GM12878 (cell line): ENCODE measurements around the gene SHISAL2B. TPM values are rescaled to one million over a fixed set of nuclear protein-coding genes. Genes with fewer than 3 reads are reported as not detected.

Experiments used
- ATAC-seq: fragments of 200-7000 bp; cut with Tn5 transposase; 3 replicates; pipeline ENCODE4 v1.9.1; 2020; ENCODE audit warnings: mild to moderate bottlenecking, moderate library complexity
- BruUV-seq: library from RNA; stranded (reverse); fragments of 400-500 nt; replicated peaks from 2 replicates; lab custom pipeline; 2021; lab: Mats Ljungman, UMichigan
- CTCF ChIA-PET: fragments of 300-600 bp; sonication (Branson Sonifier 250); formaldehyde crosslinking; extraction: SDS; loops from one replicate; lab custom pipeline; 2021; ENCODE audit warnings: inconsistent platforms; lab: Yijun Ruan, JAX
- POLR2A ChIA-PET: fragments of 350-600 bp; formaldehyde crosslinking; extraction: SDS; loops from one replicate; lab custom pipeline; 2021; ENCODE audit warnings: inconsistent platforms; lab: Charles Lee
- RAD21 ChIA-PET: fragments of 300-600 bp; sonication (Branson Sonifier 250); formaldehyde crosslinking; loops from one replicate; lab custom pipeline; 2023; ENCODE audit warnings: antibody characterized with exemption; ENCODE audit not compliant: unreplicated experiment; lab: Charles Lee
- SMC1A ChIA-PET: fragments of 300-600 bp; sonication (Branson Sonifier 250); formaldehyde crosslinking; loops from one replicate; lab custom pipeline; 2023; ENCODE audit not compliant: unreplicated experiment, uncharacterized antibody; lab: Charles Lee
- DNase-seq: peaks from one replicate; pipeline ENCODE4 v3.0.0-alpha.2; 2011; ENCODE audit warnings: low read depth, low spot score
- FAIRE-seq: peaks from 3 replicates; lab custom pipeline; 2011; peaks lifted over from hg19 to GRCh38; lab: Jason Lieb, UNC
- H2AFZ ChIP-seq: 2 replicates; pipeline ENCODE4 v1.6.0; 2011; ENCODE audit warnings: low read depth, low read length, control low read depth; ENCODE audit not compliant: control insufficient read depth
- H3K27ac ChIP-seq: 2 replicates; pipeline ENCODE4 v1.5.1; 2011; ENCODE audit warnings: control low read depth; ENCODE audit not compliant: control insufficient read depth, insufficient read depth
- H3K27me3 ChIP-seq, 2 experiments: replicated peaks in 1 of 2; 2 replicates each; pipeline versions ENCODE4 v1.6.0 to v1.6.1; 2011; ENCODE audit warnings: low read length in 1 of 2; ENCODE audit not compliant: control insufficient read depth in 2 of 2, insufficient read depth in 2 of 2
- H3K36me3 ChIP-seq, 2 experiments: 2 replicates each; pipeline ENCODE4 v1.5.1; 2011; ENCODE audit warnings: low read length in 1 of 2; ENCODE audit not compliant: control insufficient read depth in 2 of 2, insufficient read depth in 2 of 2
- H3K4me1 ChIP-seq: 2 replicates; pipeline ENCODE4 v1.6.1; 2011; ENCODE audit warnings: mild to moderate bottlenecking, low read length, moderate library complexity, mixed read lengths; ENCODE audit not compliant: control insufficient read depth, insufficient read depth
- H3K4me2 ChIP-seq: 2 replicates; pipeline ENCODE4 v1.6.0; 2011; ENCODE audit warnings: control low read depth; ENCODE audit not compliant: control insufficient read depth, insufficient read depth
- H3K4me3 ChIP-seq: fragments of 200-600 bp; sonication (generic); 2 replicates; pipeline ENCODE4 v1.5.1; 2016
- H3K79me2 ChIP-seq: 2 replicates; pipeline ENCODE4 v1.6.0; 2011; ENCODE audit warnings: low read length; ENCODE audit not compliant: control insufficient read depth, insufficient read depth
- H3K9ac ChIP-seq: 2 replicates; pipeline ENCODE4 v1.8.0; 2011; ENCODE audit warnings: low read length, control low read depth, mixed read lengths; ENCODE audit not compliant: control insufficient read depth, insufficient read depth
- H3K9me3 ChIP-seq: replicated peaks from 3 replicates; pipeline ENCODE4 v1.5.1; 2011; ENCODE audit warnings: mild to moderate bottlenecking, low read length; ENCODE audit not compliant: control insufficient read depth, insufficient read depth
- H4K20me1 ChIP-seq: 2 replicates; pipeline ENCODE4 v1.6.0; 2011; ENCODE audit not compliant: control insufficient read depth, insufficient read depth
- LARP7 ChIP-seq: fragments of 450-650 bp; IDR thresholded peaks from 2 replicates; pipeline ENCODE4 v1.6.1; 2017; ENCODE audit warnings: mild to moderate bottlenecking
- NFYB ChIP-seq: IDR thresholded peaks from 2 replicates; pipeline ENCODE4 v1.6.1; 2011; ENCODE audit warnings: low read depth, mild to moderate bottlenecking, low read length, improper control_type of control experiment, moderate library complexity; ENCODE audit not compliant: insufficient read depth
- POLR2A ChIP-seq: IDR thresholded peaks from 2 replicates; pipeline ENCODE4 v1.6.1; 2011; ENCODE audit warnings: low read depth, mild to moderate bottlenecking, low read length
- RBBP5 ChIP-seq: fragments of 200-600 bp; sonication (generic); conservative IDR thresholded peaks from 2 replicates; pipeline ENCODE4 v1.6.1; 2016
- REST ChIP-seq: IDR thresholded peaks from 2 replicates; pipeline ENCODE4 v1.6.1; 2012; ENCODE audit warnings: mild to moderate bottlenecking, low read depth, low read length
- RFX5 ChIP-seq: IDR thresholded peaks from 2 replicates; pipeline ENCODE4 v1.6.1; 2011; ENCODE audit warnings: low read depth, low read length, improper control_type of control experiment
- TAF1 ChIP-seq: IDR thresholded peaks from 2 replicates; pipeline ENCODE4 v1.6.1; 2011; ENCODE audit warnings: mild to moderate bottlenecking, low read depth, low read length, borderline replicate concordance
- TARDBP ChIP-seq: IDR thresholded peaks from 2 replicates; pipeline ENCODE4 v1.6.1; 2016; ENCODE audit warnings: borderline replicate concordance
- TCF3 ChIP-seq: IDR thresholded peaks from 2 replicates; pipeline ENCODE4 v1.6.1; 2012; ENCODE audit warnings: low read depth, mild to moderate bottlenecking, low read length, borderline replicate concordance; ENCODE audit not compliant: insufficient read depth
- ZNF24 ChIP-seq: fragments of 450-650 bp; IDR thresholded peaks from 2 replicates; pipeline ENCODE4 v1.6.1; 2017; ENCODE audit warnings: antibody characterized with exemption, mild to moderate bottlenecking
- ZNF384 ChIP-seq: IDR thresholded peaks from 2 replicates; pipeline ENCODE4 v1.6.1; 2012; ENCODE audit warnings: low read depth, mild to moderate bottlenecking, low read length, improper control_type of control experiment, borderline replicate concordance
- WGBS: methylation state at CpG from one replicate; pipeline ENCODE4 v1.1.6; 2016; ENCODE audit warnings: low lambda C conversion rate; ENCODE audit not compliant: insufficient replicate concordance, insufficient coverage; ENCODE audit errors: missing lambda C conversion rate; 5-methylcytosine and 5-hydroxymethylcytosine counted together
- in situ Hi-C: fragments of 300-500 bp; cut with MboI; formaldehyde crosslinking; loops from 9 replicates; pipeline ENCODE4 v1.14.3; 2018; ENCODE audit warnings: mixed read lengths
- intact Hi-C: fragments of 100-400 bp; cut with micrococcal nuclease; formaldehyde crosslinking; loops from one replicate; pipeline ENCODE4 v1.14.2; 2022; ENCODE audit not compliant: unreplicated experiment
- polyA plus RNA-seq, 11 experiments: library from polyadenylated mRNA; depleted of rRNA in 4 of 11; unstranded in 6 of 11; stranded (reverse) in 5 of 11; fragments of >200 nt; fragmentation: Nextera tagmentation in 4 of 11; fragmentation: Illumina TruSeq in 1 of 11; extraction: Ambion mirVana in 4 of 11; extraction: Trizol in 1 of 11; gene quantifications; 1 replicate in 1 of 11; 2 replicates in 10 of 11; pipeline versions ENCODE4 v1.2.1 to v1.2.3, GENCODE V29; 2011 to 2016; ENCODE audit warnings: inconsistent platforms in 2 of 11, missing spikeins in 2 of 11, low read depth in 1 of 11
- total RNA-seq, 4 experiments: library from RNA; depleted of rRNA in 3 of 4; stranded (reverse); fragments of >200 nt in 3 of 4; fragmentation: Illumina TruSeq in 1 of 4; extraction: Trizol in 1 of 4; gene quantifications; 2 replicates each; pipeline versions ENCODE4 v1.2.1 to v1.2.3, GENCODE V29; 2013 to 2021

Gene SHISAL2B
- total and polyA plus RNA-seq, 10 of the 15 experiments (the other 5 are each of a cell fraction or from before 2014, with no cell fraction given): not detected

- no peak for TF ChIP-seq ZNF24
- no peak for TF ChIP-seq TARDBP
- no peak for TF ChIP-seq TCF3
- no peak for TF ChIP-seq RFX5
- TF ChIP-seq LARP7: no peak
- TF ChIP-seq REST: no peak
- no peak for TF ChIP-seq POLR2A
- no peak for TF ChIP-seq RBBP5
- TF ChIP-seq ZNF384: no peak
- TF ChIP-seq NFYB: no peak
- no peak for TF ChIP-seq TAF1
- H3K9ac ChIP-seq: no peak overlapping the region
- 99% methylated on average over 4 of the region's 4 CpGs for WGBS
- no peak overlapping the region for H3K27ac ChIP-seq
- BruUV-seq: no TSS peak
- FAIRE-seq (no peak), DNase-seq (no peak), ATAC-seq (no peak; the same call in 2 of the 3 replicates)
- no peaks in the 10 kb centered on the region; the same call in 1 of the 3 replicates for H3K9me3 ChIP-seq
- no peak overlapping the region for H3K4me3 ChIP-seq
- H4K20me1 ChIP-seq: no peaks in the 10 kb centered on the region
- intact Hi-C loops: no loop called here
- ChIA-PET SMC1A (no interaction called here), CTCF (interaction anchor here (1.4 kb wide), 1 partner anchor 24 kb away, joined by 3 read pairs; no protein-coding TSS in a partner anchor), POLR2A (no interaction called here), RAD21 (no interaction called here)
- no peaks in the 10 kb centered on the region for H3K27me3 ChIP-seq
- H3K36me3 ChIP-seq: peaks cover 0 to 29% of the 10 kb centered on the region in 2 experiments; a peak in 2 of 4 replicates
- no peak overlapping the region for H2AFZ ChIP-seq
- H3K4me1 ChIP-seq: no peaks in the 10 kb centered on the region
- H3K4me2 ChIP-seq: no peak overlapping the region
- in situ Hi-C loops: no loop called here
- peaks cover 21% of the 10 kb centered on the region for H3K79me2 ChIP-seq
Measured at GRCh38 chr5:64759960-64760660, 69.8 kb downstream of the SHISAL2B start.
